ACC112 (cell line): ENCODE results near the gene DAGLA.

Source experiments
- H2AFZ ChIP-seq: fragments of 200-600 bp; sonication (generic); one replicate; pipeline ENCODE4 v1.6.0; 2017; ENCODE audit warnings: antibody characterized with exemption, low read length; ENCODE audit not compliant: unreplicated experiment
- H3K27ac ChIP-seq: fragments of 200-600 bp; sonication (generic); 2 replicates; pipeline ENCODE4 v1.5.1; 2014; ENCODE audit warnings: low read depth, mild to moderate bottlenecking, antibody characterized with exemption, low read length, moderate library complexity
- H3K27me3 ChIP-seq: fragments of 200-600 bp; sonication (generic); 2 replicates; pipeline ENCODE4 v1.6.1; 2014; ENCODE audit warnings: mild to moderate bottlenecking, antibody characterized with exemption, low read length, moderate library complexity, mixed read lengths; ENCODE audit not compliant: insufficient read depth
- H3K36me3 ChIP-seq: fragments of 200-600 bp; sonication (generic); 2 replicates; pipeline ENCODE4 v1.6.1; 2016; ENCODE audit warnings: mild to moderate bottlenecking, antibody characterized with exemption, low read length, moderate library complexity, mixed read lengths; ENCODE audit not compliant: insufficient read depth
- H3K4me1 ChIP-seq: fragments of 200-600 bp; sonication (generic); one replicate; pipeline ENCODE4 v1.6.1; 2016; ENCODE audit warnings: low read length, mixed read lengths; ENCODE audit not compliant: insufficient read depth, unreplicated experiment, control insufficient read depth
- H3K4me3 ChIP-seq: fragments of 200-600 bp; sonication (generic); 2 replicates; pipeline ENCODE4 v1.5.1; 2014; ENCODE audit warnings: mild to moderate bottlenecking, low read depth, low read length
- H3K79me2 ChIP-seq: fragments of 200-600 bp; sonication (generic); one replicate; pipeline ENCODE4 v1.6.0; 2016; ENCODE audit warnings: low read length; ENCODE audit not compliant: control insufficient read depth, unreplicated experiment, insufficient read depth

The DAGLA gene

DNA sequence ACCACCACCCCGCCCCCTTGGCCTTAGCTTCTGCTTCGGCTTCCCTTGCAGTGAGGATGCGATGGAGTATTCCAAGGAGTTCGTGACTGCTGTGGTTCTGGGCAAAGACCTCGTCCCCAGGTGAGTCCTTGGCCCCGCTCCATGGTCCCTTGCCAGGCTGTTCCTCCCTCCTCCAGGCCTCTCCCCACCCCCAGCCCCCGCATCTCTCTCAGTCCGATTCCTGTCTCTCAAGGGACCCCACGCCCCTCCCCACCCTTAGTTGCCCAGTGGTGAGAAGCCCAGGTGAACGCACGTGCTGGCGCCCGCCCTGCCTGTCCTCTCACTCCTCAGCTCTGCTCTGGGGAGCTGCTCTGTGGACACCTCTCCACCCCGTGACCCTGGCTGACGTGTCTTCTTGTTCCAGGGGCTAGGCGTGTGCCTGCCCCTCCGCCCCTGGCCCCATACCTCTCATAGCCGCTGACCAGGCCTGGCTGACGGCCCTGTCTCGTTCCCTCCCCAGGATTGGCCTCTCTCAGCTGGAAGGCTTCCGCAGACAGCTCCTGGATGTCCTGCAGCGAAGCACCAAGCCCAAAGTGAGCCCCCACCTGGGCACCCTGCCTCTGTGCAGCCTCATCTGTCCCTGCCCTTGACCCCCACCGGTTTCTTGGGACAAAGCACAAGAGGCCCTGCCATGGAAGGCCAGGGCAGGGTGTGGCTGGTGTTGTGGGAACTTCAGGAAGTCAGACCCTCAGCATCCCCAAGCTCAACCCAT, 57.6 kb downstream of the DAGLA start:
- Histone ChIP-seq H3K4me3 (no peak overlapping the region), H3K4me1 (peaks cover 5% of the 10 kb centered on the region), H3K27me3 (no peaks in the 10 kb centered on the region), H2AFZ (no peak overlapping the region), H3K27ac (no peak overlapping the region), H3K79me2 (no peaks in the 10 kb centered on the region), H3K36me3 (no peaks in the 10 kb centered on the region)

DNA sequence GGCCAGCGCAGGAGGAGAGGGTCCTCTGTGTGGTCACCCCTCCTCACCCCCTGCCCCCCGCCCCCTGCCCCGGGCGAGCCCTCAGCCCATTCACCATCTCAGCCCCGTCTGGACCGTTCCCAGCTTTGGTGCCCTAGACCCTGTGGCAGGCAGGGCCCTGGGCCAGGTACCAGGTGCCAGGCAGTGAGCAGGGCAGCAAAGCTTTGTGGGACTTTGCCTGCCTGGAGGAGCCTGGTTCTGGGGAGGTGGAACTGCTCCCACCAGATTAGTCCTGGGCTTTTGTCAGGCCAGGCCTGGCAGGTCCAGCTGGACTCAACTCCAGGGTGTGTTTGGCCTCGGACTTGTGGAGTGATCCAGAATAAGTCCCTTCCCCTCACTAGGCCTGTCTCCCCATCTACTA, 58.6 kb downstream of the DAGLA start:
- Histone ChIP-seq H3K27me3 (no peaks in the 10 kb centered on the region), H3K27ac (no peak overlapping the region), H3K4me1 (no peaks in the 10 kb centered on the region), H2AFZ (no peak overlapping the region), H3K36me3 (no peaks in the 10 kb centered on the region), H3K79me2 (no peaks in the 10 kb centered on the region), H3K4me3 (no peak overlapping the region)

DNA sequence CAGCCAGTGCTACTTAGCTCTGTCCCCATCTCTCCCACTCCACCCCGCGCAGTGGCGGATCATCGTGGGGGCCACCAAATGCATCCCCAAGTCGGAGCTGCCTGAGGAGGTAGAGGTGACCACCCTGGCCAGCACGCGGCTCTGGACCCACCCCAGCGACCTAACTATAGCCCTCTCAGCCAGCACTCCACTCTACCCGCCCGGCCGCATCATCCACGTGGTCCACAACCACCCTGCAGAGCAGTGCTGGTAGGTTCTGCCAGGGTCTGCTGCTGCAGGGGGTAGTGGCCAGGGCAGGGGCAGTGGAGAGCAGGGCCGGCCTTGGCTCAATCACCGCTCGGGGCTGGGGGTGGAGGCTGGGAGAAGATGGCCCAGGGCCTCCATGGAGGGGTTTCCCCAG, 59.2 kb downstream of the DAGLA start:
- H3K4me3 ChIP-seq: no peak overlapping the region
- no peaks in the 10 kb centered on the region for H3K4me1 ChIP-seq
- H2AFZ ChIP-seq: no peak overlapping the region
- H3K27me3 ChIP-seq: no peaks in the 10 kb centered on the region
- H3K79me2 ChIP-seq: no peaks in the 10 kb centered on the region
- no peaks in the 10 kb centered on the region for H3K36me3 ChIP-seq
- H3K27ac ChIP-seq: no peak overlapping the region

DNA sequence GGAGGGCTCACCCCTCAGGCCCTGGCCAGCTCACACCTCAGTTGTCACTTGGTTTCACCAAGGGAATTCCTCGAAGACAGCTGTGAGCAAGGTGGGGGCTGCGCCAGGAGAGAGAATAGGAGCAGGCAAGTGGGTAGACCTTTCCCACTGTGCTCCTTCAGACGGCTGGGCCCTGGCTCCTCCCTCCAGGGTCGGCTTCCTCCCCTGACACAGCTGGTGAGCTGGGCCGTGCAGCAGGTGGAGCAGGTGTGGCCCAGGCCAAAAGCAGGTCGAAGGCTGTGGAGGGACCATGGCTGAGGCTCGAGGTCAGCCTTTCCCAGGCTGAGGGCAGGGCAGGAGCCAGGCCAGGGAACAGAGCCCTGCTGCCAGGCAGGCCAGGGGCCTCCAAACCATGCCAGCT, 59.8 kb downstream of the DAGLA start:
- no peak overlapping the region for H3K27ac ChIP-seq
- H3K79me2 ChIP-seq: no peaks in the 10 kb centered on the region
- no peaks in the 10 kb centered on the region for H3K27me3 ChIP-seq
- no peaks in the 10 kb centered on the region for H3K36me3 ChIP-seq
- H2AFZ ChIP-seq: no peak overlapping the region
- no peaks in the 10 kb centered on the region for H3K4me1 ChIP-seq
- no peak overlapping the region for H3K4me3 ChIP-seq

DNA sequence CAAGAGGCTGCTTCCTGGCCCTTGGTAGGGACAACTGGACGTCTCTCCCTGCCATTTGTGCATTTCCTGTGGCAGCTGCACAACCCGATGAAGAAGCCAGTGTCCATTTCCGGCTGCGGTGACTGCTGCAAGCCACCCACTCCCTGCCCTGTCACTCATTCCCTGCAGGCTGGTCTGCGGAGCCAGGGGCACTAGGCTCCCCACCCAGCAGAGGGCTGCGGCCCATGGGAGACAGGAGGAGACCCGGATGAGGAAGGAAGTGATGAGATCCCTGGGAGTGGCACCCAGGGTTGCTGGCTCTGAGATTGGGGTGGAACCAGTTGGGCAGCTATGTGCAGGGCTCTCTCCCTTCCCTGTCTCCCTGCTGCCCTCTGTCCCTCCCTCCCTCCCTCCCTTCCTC, 62.2 kb downstream of the DAGLA start:
- Histone ChIP-seq H3K4me3 (no peak overlapping the region), H3K79me2 (no peaks in the 10 kb centered on the region), H2AFZ (no peak overlapping the region), H3K36me3 (no peaks in the 10 kb centered on the region), H3K4me1 (no peaks in the 10 kb centered on the region), H3K27ac (no peak overlapping the region), H3K27me3 (no peaks in the 10 kb centered on the region)

DNA sequence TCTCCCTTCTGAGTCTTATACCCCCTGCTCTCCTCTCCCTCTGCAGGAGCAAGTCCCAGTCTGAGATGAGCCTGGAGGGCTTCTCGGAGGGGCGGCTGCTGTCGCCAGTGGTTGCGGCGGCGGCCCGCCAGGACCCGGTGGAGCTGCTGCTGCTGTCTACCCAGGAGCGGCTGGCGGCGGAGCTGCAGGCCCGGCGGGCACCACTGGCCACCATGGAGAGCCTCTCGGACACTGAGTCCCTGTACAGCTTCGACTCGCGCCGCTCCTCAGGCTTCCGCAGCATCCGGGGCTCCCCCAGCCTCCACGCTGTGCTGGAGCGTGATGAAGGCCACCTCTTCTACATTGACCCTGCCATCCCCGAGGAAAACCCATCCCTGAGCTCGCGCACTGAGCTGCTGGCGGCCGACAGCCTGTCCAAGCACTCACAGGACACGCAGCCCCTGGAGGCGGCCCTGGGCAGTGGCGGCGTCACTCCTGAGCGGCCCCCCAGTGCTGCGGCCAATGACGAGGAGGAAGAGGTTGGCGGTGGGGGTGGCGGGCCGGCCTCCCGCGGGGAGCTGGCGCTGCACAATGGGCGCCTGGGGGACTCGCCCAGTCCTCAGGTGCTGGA, 63.4 kb downstream of the DAGLA start:
- Histone ChIP-seq H3K27ac (no peak overlapping the region), H3K36me3 (no peaks in the 10 kb centered on the region), H3K4me3 (no peak overlapping the region), H3K27me3 (no peaks in the 10 kb centered on the region), H3K79me2 (no peaks in the 10 kb centered on the region), H2AFZ (no peak overlapping the region), H3K4me1 (no peaks in the 10 kb centered on the region)

DNA sequence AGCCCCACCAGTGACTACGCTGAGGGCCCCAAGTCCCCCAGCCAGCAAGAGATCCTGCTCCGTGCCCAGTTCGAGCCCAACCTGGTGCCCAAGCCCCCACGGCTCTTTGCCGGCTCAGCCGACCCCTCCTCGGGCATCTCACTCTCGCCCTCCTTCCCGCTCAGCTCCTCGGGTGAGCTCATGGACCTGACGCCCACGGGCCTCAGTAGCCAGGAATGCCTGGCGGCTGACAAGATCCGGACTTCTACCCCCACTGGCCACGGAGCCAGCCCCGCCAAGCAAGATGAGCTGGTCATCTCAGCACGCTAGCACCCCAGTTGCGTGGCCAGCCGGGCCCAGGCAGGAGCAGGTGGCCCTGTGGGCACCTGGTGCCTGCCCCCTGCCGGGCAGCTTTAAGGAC, 64.0 kb downstream of the DAGLA start:
- Histone ChIP-seq H3K4me1 (no peaks in the 10 kb centered on the region), H3K79me2 (no peaks in the 10 kb centered on the region), H2AFZ (no peak overlapping the region), H3K4me3 (no peak overlapping the region), H3K36me3 (no peaks in the 10 kb centered on the region), H3K27ac (no peak overlapping the region), H3K27me3 (no peaks in the 10 kb centered on the region)

DNA sequence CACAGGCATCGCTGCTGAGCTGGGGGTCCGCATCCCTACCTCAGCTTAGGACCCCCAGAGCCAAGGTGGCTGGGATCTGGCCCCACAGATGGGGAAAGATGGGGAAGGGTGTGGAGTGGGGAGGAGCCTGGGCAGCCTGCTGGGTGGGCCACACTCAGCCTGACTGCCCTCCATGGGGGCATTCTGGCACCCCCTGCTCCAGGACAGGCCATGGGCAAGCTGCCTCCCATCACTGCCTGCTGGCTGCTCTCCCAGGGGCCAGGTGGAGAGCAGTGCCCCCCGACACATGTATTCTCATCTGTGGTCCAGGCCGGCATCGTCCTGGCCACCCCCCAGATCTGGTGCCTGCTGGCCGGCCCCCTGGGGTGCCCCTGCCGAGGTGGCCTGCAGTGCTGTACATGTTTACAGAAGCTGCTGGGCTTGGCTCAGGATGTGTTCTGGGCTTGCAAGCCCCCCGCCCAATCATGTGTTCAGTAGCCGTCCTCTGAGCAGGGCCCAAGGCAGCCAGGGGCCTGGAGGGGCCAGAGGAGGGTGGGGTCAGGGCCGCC, 64.5 kb downstream of the DAGLA start:
- no peaks in the 10 kb centered on the region for H3K79me2 ChIP-seq
- H3K4me1 ChIP-seq: no peaks in the 10 kb centered on the region
- H2AFZ ChIP-seq: no peak overlapping the region
- H3K36me3 ChIP-seq: no peaks in the 10 kb centered on the region
- H3K27me3 ChIP-seq: no peaks in the 10 kb centered on the region
- H3K4me3 ChIP-seq: no peak overlapping the region
- H3K27ac ChIP-seq: no peak overlapping the region

DNA sequence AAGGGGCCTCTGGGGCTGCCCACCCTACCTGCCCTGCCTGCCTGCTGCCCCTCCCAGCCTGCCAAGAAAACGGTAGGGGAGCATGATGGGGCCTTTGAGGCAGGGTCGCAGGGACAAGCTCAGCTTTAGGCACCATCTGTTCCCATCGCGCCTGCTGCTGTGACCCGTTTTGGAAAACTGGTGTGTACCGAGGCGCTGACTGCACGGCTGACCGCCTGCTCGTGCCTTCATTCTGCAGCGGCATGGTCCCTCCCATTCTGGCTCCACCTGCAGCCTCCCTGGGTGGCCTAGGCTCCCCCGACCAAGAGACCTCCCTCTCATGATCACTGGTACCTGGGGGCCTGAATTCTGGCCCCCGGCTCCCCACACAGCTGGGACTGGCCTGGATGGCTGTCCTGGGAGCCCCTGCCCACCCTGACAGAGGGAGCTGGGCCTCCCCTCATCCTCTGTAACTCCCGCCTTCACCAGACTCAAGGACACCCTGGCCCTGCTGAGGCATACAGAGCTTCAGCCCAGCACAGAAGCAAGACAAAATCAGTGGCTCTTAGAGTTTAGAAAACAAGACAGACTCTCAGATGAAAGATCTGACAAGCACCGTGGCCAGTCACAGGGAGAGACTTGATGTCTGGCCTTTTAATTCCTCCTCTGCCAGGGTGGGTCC, 65.7 kb downstream of the DAGLA start:
- no peaks in the 10 kb centered on the region for H3K27me3 ChIP-seq
- no peaks in the 10 kb centered on the region for H3K4me1 ChIP-seq
- no peak overlapping the region for H2AFZ ChIP-seq
- H3K27ac ChIP-seq: no peak overlapping the region
- no peaks in the 10 kb centered on the region for H3K36me3 ChIP-seq
- no peak overlapping the region for H3K4me3 ChIP-seq
- H3K79me2 ChIP-seq: no peaks in the 10 kb centered on the region

DNA sequence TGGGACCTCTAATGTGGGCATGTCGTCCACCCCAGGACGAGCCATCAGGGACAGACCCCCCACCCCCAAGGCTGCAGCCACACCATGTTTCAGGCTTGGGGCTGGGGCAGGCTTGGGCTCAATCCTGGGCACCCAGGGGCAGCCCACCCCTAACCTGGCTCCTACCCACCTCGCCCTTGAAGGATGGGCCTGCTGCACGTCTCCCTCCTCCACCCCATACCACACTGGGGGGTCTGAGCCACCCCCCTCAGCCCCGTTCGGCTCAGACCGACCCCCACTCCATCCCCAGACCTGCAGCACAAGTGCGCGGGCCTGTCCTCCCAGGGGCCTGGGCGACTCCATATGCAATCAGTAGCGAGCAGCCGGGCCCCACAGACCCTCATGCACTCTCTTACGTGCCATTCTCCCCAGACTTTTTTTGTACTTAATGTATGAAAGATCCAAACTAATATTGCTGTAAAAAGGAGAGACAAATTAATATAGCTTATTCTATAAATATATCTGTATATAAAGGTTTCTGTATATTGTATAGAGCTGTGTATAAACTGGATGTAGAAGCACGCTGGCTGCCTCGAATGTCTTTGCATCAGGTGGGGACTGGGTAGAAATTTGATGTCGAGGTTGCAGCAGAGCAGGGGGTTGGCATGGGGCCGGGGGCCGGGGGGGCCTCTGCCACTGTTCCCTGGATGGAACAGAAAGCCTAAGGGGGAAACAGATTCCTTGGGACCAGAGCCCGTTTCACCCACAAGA, 66.4 kb downstream of the DAGLA start:
- Histone ChIP-seq H3K4me1 (no peaks in the 10 kb centered on the region), H3K4me3 (no peak overlapping the region), H3K36me3 (no peaks in the 10 kb centered on the region), H3K79me2 (no peaks in the 10 kb centered on the region), H3K27me3 (no peaks in the 10 kb centered on the region), H2AFZ (no peak overlapping the region), H3K27ac (no peak overlapping the region)
